HuH-7 (cell line): ENCODE results near the gene DDAH2.

Source experiments
- DNase-seq: peaks from one replicate; pipeline ENCODE4 v3.0.0; 2011; ENCODE audit warnings: low spot score

The DDAH2 gene

GRCh38 chr6:31728767-31729514, at the start of gene DDAH2:
Gene DDAH2, minus strand, starts transcription at chr6:31729299. Its CDS starts 138 bp downstream, at chr6:31729161.
- no peak for DNase-seq

- DNase-seq: no peak
Measured at GRCh38 chr6:31778193-31778592, 49.1 kb upstream of the DDAH2 start.

GRCh38 chr6:31777667-31778050, 48.6 kb upstream of the DDAH2 start:
- DNase-seq: no peak

- DNase-seq: peak; percentile 78
Measured at GRCh38 chr6:31776989-31777666, 48.0 kb upstream of the DDAH2 start, which contains the start of gene VWA7. Gene VWA7, minus strand, starts transcription at chr6:31777328. Its CDS starts 549 bp downstream, at chr6:31776779.

GRCh38 chr6:31776485-31776988, 47.4 kb upstream of the DDAH2 start:
- DNase-seq: no peak

- DNase-seq: no peak
Measured at GRCh38 chr6:31775633-31776484, 46.8 kb upstream of the DDAH2 start.

- no peak for DNase-seq
Measured at GRCh38 chr6:31775184-31775583, 46.1 kb upstream of the DDAH2 start.

GRCh38 chr6:31771992-31772358, 42.9 kb upstream of the DDAH2 start:
- no peak for DNase-seq

GRCh38 chr6:31770860-31771259, 41.8 kb upstream of the DDAH2 start:
- no peak for DNase-seq

GRCh38 chr6:31769684-31770371, 40.7 kb upstream of the DDAH2 start:
- peak; percentile 96 for DNase-seq

- no peak for DNase-seq
Measured at GRCh38 chr6:31768363-31769257, 39.5 kb upstream of the DDAH2 start.

GRCh38 chr6:31767096-31767645, 38.1 kb upstream of the DDAH2 start:
- DNase-seq: no peak

GRCh38 chr6:31765910-31766794, 37.1 kb upstream of the DDAH2 start:
- DNase-seq: no peak

- no peak for DNase-seq
Measured at GRCh38 chr6:31765559-31765909, 36.4 kb upstream of the DDAH2 start.

- DNase-seq: no peak
Measured at GRCh38 chr6:31764198-31764597, 35.1 kb upstream of the DDAH2 start.

GRCh38 chr6:31763619-31763940, 34.5 kb upstream of the DDAH2 start:
- DNase-seq: no peak

- DNase-seq: no peak
Measured at GRCh38 chr6:31762878-31763618, 33.9 kb upstream of the DDAH2 start.

- no peak for DNase-seq
Measured at GRCh38 chr6:31762356-31762755, 33.3 kb upstream of the DDAH2 start, which contains the start of gene SAPCD1. Gene SAPCD1, plus strand, starts transcription at chr6:31762656. Its CDS starts 399 bp downstream, at chr6:31763055.

GRCh38 chr6:31761343-31761742, 32.2 kb upstream of the DDAH2 start:
- no peak for DNase-seq
